Measurements from ENCODE around the gene MSI2. TPM values are rescaled to one million over a fixed set of nuclear protein-coding genes. Genes with fewer than 3 reads are reported as not detected.

Gene MSI2
- total RNA-seq, 2 donors from 2014 or later: 112 to 119 TPM

DNA sequence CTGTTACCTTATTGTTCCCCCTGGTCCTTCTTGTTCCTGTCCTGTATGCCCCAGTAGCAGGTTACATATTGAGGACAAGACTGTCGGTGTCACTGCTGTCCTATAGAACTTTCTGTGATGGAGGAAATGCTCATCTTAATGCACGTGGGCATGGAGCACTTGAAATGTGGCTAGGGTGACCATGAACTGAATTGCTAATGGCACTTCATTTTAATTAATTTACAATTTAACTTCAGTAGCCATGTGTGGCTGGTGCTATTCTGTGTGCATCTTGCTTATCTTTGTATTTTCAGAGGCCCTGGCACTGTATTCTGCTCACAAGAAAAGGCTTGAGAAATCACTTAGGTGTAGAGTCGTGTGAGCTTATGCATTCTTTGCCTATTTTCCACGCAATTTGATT lies 125.2 kb downstream of the MSI2 start:
- no peaks in the 10 kb centered on the region for H3K27me3 Mint-ChIP-seq (ENCODE audit: low read depth)
- peaks cover 17 to 31% of the 10 kb centered on the region in 2 donors for H3K36me3 Mint-ChIP-seq (ENCODE audit: insufficient read depth in 2 of 2)
- H3K4me3 Mint-ChIP-seq: no peak overlapping the region
- DNase-seq: no peak
- peaks cover 10 to 19% of the 10 kb centered on the region in 2 donors for H3K9me3 Mint-ChIP-seq
- no peak for ATAC-seq (replicated peaks in 1 of 2)
- peaks cover 25% of the 10 kb centered on the region for H3K4me1 Mint-ChIP-seq (ENCODE audit: low read depth)
- H3K27ac Mint-ChIP-seq: no peak overlapping the region

DNA sequence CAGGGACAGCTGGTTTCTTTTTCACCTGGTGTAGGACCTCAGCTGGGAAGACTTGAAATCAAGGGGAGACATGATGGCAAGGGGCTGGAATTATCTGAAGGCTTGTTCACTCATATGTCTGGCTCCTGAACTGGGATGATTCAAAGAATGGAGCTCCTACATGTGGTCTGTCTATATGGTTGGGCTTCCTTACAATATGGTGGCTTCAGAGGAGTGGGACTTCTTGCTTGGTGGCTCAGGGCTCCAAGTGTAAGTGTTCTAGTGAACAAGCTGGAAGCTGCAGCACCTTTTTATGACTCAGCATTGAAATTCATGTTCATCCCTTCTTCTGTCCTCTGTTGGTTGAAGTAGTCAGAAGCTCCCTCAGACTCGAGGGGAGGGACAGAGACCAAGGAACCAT lies 127.9 kb downstream of the MSI2 start:
- Mint-ChIP-seq H3K36me3 (ENCODE audit: insufficient read depth in 2 of 2) (peaks cover 27 to 49% of the 10 kb centered on the region in 2 donors), H3K27ac (no peak overlapping the region), H3K4me3 (no peak overlapping the region), H3K4me1 (ENCODE audit: low read depth) (peaks cover 8% of the 10 kb centered on the region), H3K9me3 (peaks cover 15 to 28% of the 10 kb centered on the region in 2 donors), H3K27me3 (ENCODE audit: low read depth) (no peaks in the 10 kb centered on the region)
- no peak for ATAC-seq (replicated peaks in 1 of 2)
- DNase-seq: no peak

DNA sequence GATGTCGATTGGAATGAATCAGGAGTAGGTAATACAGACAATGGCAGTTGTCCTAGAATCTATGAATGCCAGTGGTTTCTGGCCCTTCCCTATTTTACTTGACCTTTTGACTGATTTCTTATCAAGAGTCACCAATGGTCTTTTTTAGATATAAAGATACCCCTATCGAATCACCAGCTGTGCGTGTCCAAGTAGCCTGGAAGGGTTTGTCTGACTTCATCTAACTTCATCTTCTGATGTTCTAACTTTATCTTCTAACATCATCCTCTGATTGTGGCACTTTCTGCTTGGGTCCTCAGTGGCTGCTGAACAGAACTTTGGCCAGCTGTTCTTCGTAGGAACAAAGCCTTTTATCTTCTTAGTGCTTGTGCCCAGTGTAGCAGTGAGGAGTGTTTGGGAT lies 129.7 kb downstream of the MSI2 start:
- no peak overlapping the region for H3K27ac Mint-ChIP-seq
- no peaks in the 10 kb centered on the region for H3K4me1 Mint-ChIP-seq (ENCODE audit: low read depth)
- H3K9me3 Mint-ChIP-seq: peaks cover 16 to 29% of the 10 kb centered on the region in 2 donors
- H3K4me3 Mint-ChIP-seq: no peak overlapping the region
- ATAC-seq (replicated peaks in 1 of 2) (no peak), DNase-seq (no peak)
- no peaks in the 10 kb centered on the region for H3K27me3 Mint-ChIP-seq (ENCODE audit: low read depth)
- peaks cover 28 to 50% of the 10 kb centered on the region in 2 donors for H3K36me3 Mint-ChIP-seq (ENCODE audit: insufficient read depth in 2 of 2)

GRCh38 chr17:57387575-57387974 lies 131.3 kb downstream of the MSI2 start:
- Mint-ChIP-seq H3K9me3 (peaks cover 17 to 26% of the 10 kb centered on the region in 2 donors), H3K4me1 (ENCODE audit: low read depth) (no peaks in the 10 kb centered on the region), H3K36me3 (ENCODE audit: insufficient read depth in 2 of 2) (peaks cover 24 to 47% of the 10 kb centered on the region in 2 donors), H3K27ac (no peak overlapping the region), H3K27me3 (ENCODE audit: low read depth) (no peaks in the 10 kb centered on the region), H3K4me3 (no peak overlapping the region)
- ATAC-seq (replicated peaks in 1 of 2): no peak
- DNase-seq: no peak

GRCh38 chr17:57388131-57388725 lies 131.9 kb downstream of the MSI2 start:
- no peak overlapping the region for H3K27ac Mint-ChIP-seq
- H3K4me3 Mint-ChIP-seq: no peak overlapping the region
- no peak for DNase-seq
- no peaks in the 10 kb centered on the region for H3K4me1 Mint-ChIP-seq (ENCODE audit: low read depth)
- H3K9me3 Mint-ChIP-seq: peaks cover 15 to 23% of the 10 kb centered on the region in 2 donors
- H3K36me3 Mint-ChIP-seq (ENCODE audit: insufficient read depth in 2 of 2): peaks cover 24 to 50% of the 10 kb centered on the region in 2 donors
- no peaks in the 10 kb centered on the region for H3K27me3 Mint-ChIP-seq (ENCODE audit: low read depth)
- ATAC-seq (replicated peaks in 1 of 2): no peak

GRCh38 chr17:57389473-57389872 lies 133.2 kb downstream of the MSI2 start:
- no peak for DNase-seq
- Mint-ChIP-seq H3K4me3 (no peak overlapping the region), H3K36me3 (ENCODE audit: insufficient read depth in 2 of 2) (peaks cover 23 to 46% of the 10 kb centered on the region in 2 donors), H3K4me1 (ENCODE audit: low read depth) (no peaks in the 10 kb centered on the region), H3K9me3 (peaks cover 15 to 23% of the 10 kb centered on the region in 2 donors), H3K27ac (no peak overlapping the region), H3K27me3 (ENCODE audit: low read depth) (no peaks in the 10 kb centered on the region)
- ATAC-seq (replicated peaks in 1 of 2): no peak

GRCh38 chr17:57391076-57391825 lies 134.9 kb downstream of the MSI2 start:
- Mint-ChIP-seq H3K4me1 (ENCODE audit: low read depth) (peaks cover 10% of the 10 kb centered on the region), H3K36me3 (ENCODE audit: insufficient read depth in 2 of 2) (peaks cover 13 to 34% of the 10 kb centered on the region in 2 donors), H3K27me3 (ENCODE audit: low read depth) (no peaks in the 10 kb centered on the region), H3K9me3 (peaks cover 8 to 11% of the 10 kb centered on the region in 2 donors), H3K27ac (no peak overlapping the region), H3K4me3 (no peak overlapping the region)
- no peak for DNase-seq
- no peak for ATAC-seq (replicated peaks in 1 of 2)

- Mint-ChIP-seq H3K4me1 (ENCODE audit: low read depth) (peaks cover 11% of the 10 kb centered on the region), H3K27me3 (ENCODE audit: low read depth) (no peaks in the 10 kb centered on the region), H3K27ac (no peak overlapping the region), H3K36me3 (ENCODE audit: insufficient read depth in 2 of 2) (peaks cover 13 to 32% of the 10 kb centered on the region in 2 donors), H3K4me3 (no peak overlapping the region), H3K9me3 (peaks cover 7 to 8% of the 10 kb centered on the region in 2 donors)
- ATAC-seq (replicated peaks in 1 of 2): no peak
- no peak for DNase-seq
Observed at GRCh38 chr17:57391857-57392471, 135.6 kb downstream of the MSI2 start.

DNA sequence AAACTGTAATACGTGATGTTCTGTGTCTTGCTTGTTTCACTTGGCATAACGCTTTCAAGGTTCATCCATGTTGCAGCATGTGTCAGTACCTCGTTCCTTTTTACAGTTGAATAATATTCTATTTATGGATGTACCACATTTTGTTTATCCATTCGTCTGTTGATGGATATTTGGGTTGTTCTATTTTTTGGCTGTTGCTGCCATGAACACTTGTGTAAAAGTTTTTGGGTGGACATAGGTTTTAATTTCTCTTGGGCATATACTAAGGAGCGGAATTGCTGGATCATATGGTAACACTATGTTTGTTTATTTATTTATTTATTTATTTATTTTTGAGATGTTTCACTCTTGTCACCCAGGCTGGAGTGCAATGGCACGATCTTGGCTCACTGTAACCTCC lies 137.0 kb downstream of the MSI2 start:
- DNase-seq (no peak), ATAC-seq (replicated peaks in 1 of 2) (no peak)
- peaks cover 3% of the 10 kb centered on the region in 2 donors for H3K9me3 Mint-ChIP-seq
- no peak overlapping the region for H3K4me3 Mint-ChIP-seq
- H3K36me3 Mint-ChIP-seq (ENCODE audit: insufficient read depth in 2 of 2): peaks cover 6 to 23% of the 10 kb centered on the region in 2 donors
- peaks cover 11% of the 10 kb centered on the region for H3K4me1 Mint-ChIP-seq (ENCODE audit: low read depth)
- no peak overlapping the region for H3K27ac Mint-ChIP-seq
- no peaks in the 10 kb centered on the region for H3K27me3 Mint-ChIP-seq (ENCODE audit: low read depth)

- Mint-ChIP-seq H3K9me3 (peaks cover under 1 to 1% of the 10 kb centered on the region in 2 donors), H3K36me3 (ENCODE audit: insufficient read depth in 2 of 2) (peaks cover 2 to 13% of the 10 kb centered on the region in 2 donors), H3K4me1 (ENCODE audit: low read depth) (peaks cover 11% of the 10 kb centered on the region), H3K27me3 (ENCODE audit: low read depth) (no peaks in the 10 kb centered on the region), H3K4me3 (no peak overlapping the region), H3K27ac (no peak overlapping the region)
- ATAC-seq (replicated peaks in 1 of 2) (no peak), DNase-seq (no peak)
Observed at GRCh38 chr17:57394375-57394774, 138.1 kb downstream of the MSI2 start.

DNA sequence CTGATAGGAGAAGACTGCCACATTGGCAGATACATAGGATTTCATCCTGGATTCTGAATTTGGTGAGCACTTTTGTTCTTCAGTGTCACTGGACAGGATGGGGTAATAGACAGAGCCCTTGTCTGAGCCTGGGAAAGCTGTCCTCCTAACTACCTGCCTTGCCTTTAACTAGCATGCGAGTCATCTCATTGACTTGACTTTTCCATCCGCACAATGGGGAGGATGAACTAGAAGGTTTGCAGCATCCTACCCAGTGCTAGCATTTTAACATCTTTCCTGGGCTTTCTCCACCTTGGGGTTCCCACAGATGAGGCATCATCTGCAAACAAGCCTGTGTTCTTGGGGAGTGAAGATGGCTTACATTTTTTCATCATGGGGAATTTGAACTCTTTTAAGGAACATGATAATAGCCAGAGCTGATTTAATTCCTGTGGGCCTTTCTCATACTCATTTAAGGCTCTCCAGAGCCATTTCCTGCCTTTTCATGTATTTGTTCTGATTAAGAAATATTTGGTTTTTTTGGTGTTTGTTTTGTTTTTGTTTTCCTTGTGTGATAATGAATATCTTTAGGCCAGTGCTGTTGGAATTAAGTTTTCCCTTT lies 139.5 kb downstream of the MSI2 start:
- DNase-seq (no peak), ATAC-seq (replicated peaks in 1 of 2) (no peak)
- Mint-ChIP-seq H3K4me3 (no peak overlapping the region), H3K27me3 (ENCODE audit: low read depth) (no peaks in the 10 kb centered on the region), H3K36me3 (ENCODE audit: insufficient read depth in 2 of 2) (peaks cover 2 to 13% of the 10 kb centered on the region in 2 donors), H3K9me3 (peaks cover 0 to 1% of the 10 kb centered on the region in 2 donors), H3K27ac (no peak overlapping the region), H3K4me1 (ENCODE audit: low read depth) (peaks cover 11% of the 10 kb centered on the region)

- H3K4me3 Mint-ChIP-seq: no peak overlapping the region
- peaks cover 11% of the 10 kb centered on the region for H3K4me1 Mint-ChIP-seq (ENCODE audit: low read depth)
- no peak overlapping the region for H3K27ac Mint-ChIP-seq
- no peaks in the 10 kb centered on the region for H3K27me3 Mint-ChIP-seq (ENCODE audit: low read depth)
- DNase-seq: no peak
- peaks cover 0 to 1% of the 10 kb centered on the region in 2 donors for H3K9me3 Mint-ChIP-seq
- H3K36me3 Mint-ChIP-seq (ENCODE audit: insufficient read depth in 2 of 2): peaks cover 2 to 13% of the 10 kb centered on the region in 2 donors
- ATAC-seq (replicated peaks in 1 of 2): no peak
Observed at GRCh38 chr17:57396511-57396921, 140.2 kb downstream of the MSI2 start.

DNA sequence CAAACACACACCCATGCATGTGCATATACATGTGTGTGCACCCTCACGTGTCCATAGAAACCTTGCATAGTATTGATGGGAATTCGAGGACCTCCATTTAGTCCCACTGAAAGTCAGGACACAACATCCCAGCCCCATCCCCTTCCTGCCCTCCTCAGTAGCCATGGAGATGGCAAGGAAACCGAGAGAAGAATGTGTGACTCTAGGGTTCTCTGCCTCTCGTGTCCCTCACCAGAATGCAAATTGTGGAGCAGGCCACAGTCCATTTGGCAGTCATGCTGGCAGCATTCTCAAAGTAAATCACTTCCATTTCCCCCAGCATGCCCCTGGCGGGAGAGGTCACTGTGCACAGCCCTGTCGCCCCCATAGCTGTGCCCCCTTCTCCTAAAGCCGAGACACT lies 141.1 kb downstream of the MSI2 start:
- no peak overlapping the region for H3K27ac Mint-ChIP-seq
- ATAC-seq (replicated peaks in 1 of 2) (no peak), DNase-seq (no peak)
- H3K4me3 Mint-ChIP-seq: no peak overlapping the region
- peaks cover 0 to 1% of the 10 kb centered on the region in 2 donors for H3K9me3 Mint-ChIP-seq
- H3K27me3 Mint-ChIP-seq (ENCODE audit: low read depth): no peaks in the 10 kb centered on the region
- peaks cover 2 to 11% of the 10 kb centered on the region in 2 donors for H3K36me3 Mint-ChIP-seq (ENCODE audit: insufficient read depth in 2 of 2)
- peaks cover 11% of the 10 kb centered on the region for H3K4me1 Mint-ChIP-seq (ENCODE audit: low read depth)
